ENCODE data around the gene PLXNB3.

The PLXNB3 gene

DNA sequence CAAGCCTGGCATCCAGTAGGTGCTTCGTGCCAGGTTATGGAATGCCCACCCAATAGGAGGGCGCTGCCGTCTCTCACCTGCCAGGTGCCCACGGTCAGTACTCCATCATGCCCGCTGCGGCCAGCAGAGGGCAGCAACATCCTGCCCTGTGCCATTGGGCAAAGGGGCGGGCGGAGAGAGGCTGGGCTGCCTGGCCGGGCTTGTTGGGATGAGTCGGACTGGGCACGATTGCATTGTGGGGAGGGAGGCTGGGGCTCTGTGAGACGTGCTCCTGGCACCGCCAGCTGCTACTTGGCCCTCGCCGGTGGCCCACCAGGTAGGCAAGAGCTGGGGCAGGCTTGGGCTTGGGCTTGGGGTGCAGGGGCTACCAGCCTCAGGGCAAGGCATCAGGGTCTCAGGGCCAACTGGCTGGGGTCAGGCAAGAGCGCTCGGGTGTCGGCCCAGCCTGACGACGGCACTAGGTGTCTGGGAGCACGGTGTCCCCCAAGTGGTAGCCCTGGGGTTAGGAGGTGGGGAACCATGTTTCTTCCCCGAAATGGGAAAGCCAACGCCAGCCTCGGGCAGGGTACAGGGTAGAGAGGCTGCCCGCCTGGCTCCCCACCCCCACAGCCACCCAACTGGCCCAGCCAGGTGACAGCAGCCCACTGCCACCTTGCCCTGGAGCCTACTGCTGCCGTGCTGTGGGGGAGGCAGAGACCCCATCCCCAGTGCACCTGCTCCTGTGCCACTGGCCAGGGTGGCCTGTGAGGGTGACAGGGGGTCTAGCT lies at the start of gene PLXNB3:
TSS of gene PLXNB3 (plus strand) at position 261 of the 767 bp plus-strand sequence. CDS start 1,287 bp downstream, outside the sequence.
- H3K9me3 ChIP-seq (ENCODE audit: insufficient read depth, low read depth, low read length) = no peaks in the 10 kb centered on the region
- H3K27ac ChIP-seq (ENCODE audit: low read length) = no peak within 1 kb of the TSS
- no peaks in the 10 kb centered on the region for H3K4me1 ChIP-seq (ENCODE audit: insufficient read depth, low read length)
- H3K9ac ChIP-seq (ENCODE audit: low read depth, low read length) = no peak within 1 kb of the TSS
- no peaks in the 10 kb centered on the region for H3K36me3 ChIP-seq (ENCODE audit: insufficient read depth, low read depth, low read length)
- no peaks in the 10 kb centered on the region for H3K27me3 ChIP-seq (ENCODE audit: insufficient read depth, low read length)
- no peak within 1 kb of the TSS for H3K4me3 ChIP-seq (ENCODE audit: low read length)

DNA sequence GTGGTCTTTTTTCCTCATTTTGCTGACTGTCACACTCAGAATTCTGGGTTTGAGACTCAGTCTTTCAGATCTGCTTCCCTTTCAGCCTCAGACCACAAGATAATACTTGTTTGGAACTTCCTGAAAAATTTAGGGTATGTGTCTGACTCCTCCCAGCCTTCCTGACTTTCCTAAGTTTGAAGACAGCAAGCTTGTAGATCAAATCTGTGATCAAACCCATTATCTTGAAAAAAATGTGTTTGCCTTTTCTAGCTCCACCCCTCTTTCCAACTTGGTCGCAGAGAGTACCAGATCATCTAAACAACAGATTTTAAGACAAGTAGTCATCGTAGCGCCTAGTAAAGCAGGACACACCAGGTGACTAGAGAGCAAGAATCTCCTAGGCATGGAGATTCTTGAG lies 49.8 kb upstream of the PLXNB3 start:
- H3K36me3 ChIP-seq (ENCODE audit: insufficient read depth, low read depth, low read length) = peaks cover 56% of the 10 kb centered on the region
- H3K4me3 ChIP-seq (ENCODE audit: low read length) = no peak overlapping the region
- no peaks in the 10 kb centered on the region for H3K27me3 ChIP-seq (ENCODE audit: insufficient read depth, low read length)
- H3K9me3 ChIP-seq (ENCODE audit: insufficient read depth, low read depth, low read length) = no peaks in the 10 kb centered on the region
- H3K27ac ChIP-seq (ENCODE audit: low read length) = no peak overlapping the region
- H3K9ac ChIP-seq (ENCODE audit: low read depth, low read length) = no peak overlapping the region
- H3K4me1 ChIP-seq (ENCODE audit: insufficient read depth, low read length) = no peaks in the 10 kb centered on the region

DNA sequence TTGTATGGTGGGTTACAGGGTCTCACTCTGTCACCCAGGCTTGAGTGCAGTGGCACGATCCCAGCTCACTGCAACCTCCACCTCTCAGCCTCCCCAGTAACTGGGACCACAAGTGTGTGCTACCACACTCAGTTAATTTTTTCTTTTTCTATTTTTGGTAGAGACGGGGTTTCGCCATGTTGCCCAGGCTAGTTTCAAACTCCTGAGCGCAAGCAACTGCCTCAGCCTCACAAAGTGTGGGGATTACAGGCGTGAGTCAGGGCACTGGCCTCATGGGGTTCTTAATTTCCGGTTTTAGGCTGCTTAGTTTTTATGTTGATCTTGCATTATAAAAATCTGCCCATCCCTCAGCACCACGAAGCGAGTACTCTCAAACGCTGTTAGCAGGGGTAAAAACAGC lies 46.6 kb upstream of the PLXNB3 start:
- Histone ChIP-seq H3K27ac (ENCODE audit: low read length) (no peak overlapping the region), H3K9ac (ENCODE audit: low read depth, low read length) (no peak overlapping the region), H3K27me3 (ENCODE audit: insufficient read depth, low read length) (no peaks in the 10 kb centered on the region), H3K36me3 (ENCODE audit: insufficient read depth, low read depth, low read length) (peaks cover 74% of the 10 kb centered on the region), H3K9me3 (ENCODE audit: insufficient read depth, low read depth, low read length) (no peaks in the 10 kb centered on the region), H3K4me1 (ENCODE audit: insufficient read depth, low read length) (no peaks in the 10 kb centered on the region), H3K4me3 (ENCODE audit: low read length) (no peak overlapping the region)

DNA sequence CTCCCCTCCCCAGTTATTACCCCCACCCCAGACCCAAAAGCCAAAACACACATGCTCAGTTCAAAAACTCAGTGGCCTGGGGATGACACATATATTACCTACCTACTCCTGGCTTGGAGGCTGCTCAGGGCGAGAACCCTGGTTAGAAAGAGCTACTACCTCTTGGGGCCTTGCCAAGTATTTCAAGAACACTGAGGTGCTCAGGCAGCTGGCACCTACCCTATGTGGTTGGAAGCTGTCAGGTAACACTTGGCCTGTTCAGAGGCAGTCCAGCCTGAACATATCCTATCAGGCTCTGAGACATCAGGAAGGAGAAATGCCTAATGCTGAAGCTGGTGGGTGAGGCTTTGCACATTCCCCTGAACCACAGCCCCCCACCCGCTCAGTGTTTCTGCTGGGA lies 44.8 kb upstream of the PLXNB3 start:
- peaks cover 64% of the 10 kb centered on the region for H3K36me3 ChIP-seq (ENCODE audit: insufficient read depth, low read depth, low read length)
- no peaks in the 10 kb centered on the region for H3K27me3 ChIP-seq (ENCODE audit: insufficient read depth, low read length)
- no peak overlapping the region for H3K9ac ChIP-seq (ENCODE audit: low read depth, low read length)
- H3K9me3 ChIP-seq (ENCODE audit: insufficient read depth, low read depth, low read length) = no peaks in the 10 kb centered on the region
- H3K4me1 ChIP-seq (ENCODE audit: insufficient read depth, low read length) = no peaks in the 10 kb centered on the region
- no peak overlapping the region for H3K27ac ChIP-seq (ENCODE audit: low read length)
- no peak overlapping the region for H3K4me3 ChIP-seq (ENCODE audit: low read length)

DNA sequence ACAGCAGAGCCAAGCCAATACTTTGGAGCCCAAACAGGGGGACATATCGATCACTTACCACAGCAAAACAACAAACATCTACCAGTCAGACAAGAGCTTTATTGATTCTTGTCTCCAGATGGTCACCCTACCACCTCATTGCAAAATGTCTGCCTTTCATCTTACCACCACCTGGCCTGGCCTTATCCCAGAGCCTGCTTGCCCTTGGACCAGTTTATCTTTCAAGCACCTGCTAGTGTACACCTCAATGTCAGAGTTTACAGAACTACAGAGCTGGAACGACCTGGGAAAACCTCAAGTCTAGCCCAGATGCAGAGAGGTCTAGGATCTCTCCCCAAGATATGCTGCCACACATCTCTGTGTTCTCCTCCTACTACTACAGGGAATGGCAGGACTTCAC lies 44.3 kb upstream of the PLXNB3 start:
- no peaks in the 10 kb centered on the region for H3K4me1 ChIP-seq (ENCODE audit: insufficient read depth, low read length)
- H3K36me3 ChIP-seq (ENCODE audit: insufficient read depth, low read depth, low read length) = peaks cover 60% of the 10 kb centered on the region
- H3K9ac ChIP-seq (ENCODE audit: low read depth, low read length) = no peak overlapping the region
- no peak overlapping the region for H3K27ac ChIP-seq (ENCODE audit: low read length)
- H3K27me3 ChIP-seq (ENCODE audit: insufficient read depth, low read length) = no peaks in the 10 kb centered on the region
- no peaks in the 10 kb centered on the region for H3K9me3 ChIP-seq (ENCODE audit: insufficient read depth, low read depth, low read length)
- H3K4me3 ChIP-seq (ENCODE audit: low read length) = no peak overlapping the region

DNA sequence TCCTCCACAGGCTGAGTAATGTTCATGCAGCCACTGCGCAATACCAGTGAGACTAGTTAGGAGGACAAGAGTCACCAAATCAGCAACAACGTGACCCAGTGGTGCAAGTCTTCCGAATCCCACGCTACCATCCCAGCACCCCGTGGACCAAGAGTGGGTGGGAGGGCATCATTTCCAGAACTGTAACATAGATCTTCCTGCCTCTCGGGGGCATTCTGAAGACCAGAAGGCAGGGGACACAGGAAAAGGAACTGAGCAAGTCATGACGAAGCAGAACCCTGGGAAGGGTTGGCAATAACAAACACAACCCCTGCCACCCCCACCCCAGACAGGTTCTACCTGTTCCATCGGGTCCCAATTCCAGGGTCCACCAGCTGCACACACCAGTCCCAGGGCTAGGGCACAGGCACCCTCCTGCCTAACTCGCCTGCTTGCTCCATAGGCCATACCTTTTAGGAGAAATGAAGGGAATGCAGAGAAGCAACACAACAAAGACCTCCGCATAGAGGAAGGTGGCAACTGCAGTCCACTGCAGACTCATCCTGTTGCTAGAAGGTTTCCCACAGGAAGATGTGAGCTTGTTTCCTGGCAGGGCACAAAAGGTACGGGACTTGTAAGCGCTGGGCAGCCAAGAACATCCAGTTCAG lies 41.2 kb upstream of the PLXNB3 start:
- Histone ChIP-seq H3K4me3 (ENCODE audit: low read length) (peak overlapping the region; percentile 73), H3K36me3 (ENCODE audit: insufficient read depth, low read depth, low read length) (peaks cover 39% of the 10 kb centered on the region), H3K27ac (ENCODE audit: low read length) (no peak overlapping the region), H3K27me3 (ENCODE audit: insufficient read depth, low read length) (no peaks in the 10 kb centered on the region), H3K4me1 (ENCODE audit: insufficient read depth, low read length) (peaks cover 9% of the 10 kb centered on the region; the same call in 1 of the 2 replicates), H3K9ac (ENCODE audit: low read depth, low read length) (peak overlapping the region; percentile 77), H3K9me3 (ENCODE audit: insufficient read depth, low read depth, low read length) (no peaks in the 10 kb centered on the region)

DNA sequence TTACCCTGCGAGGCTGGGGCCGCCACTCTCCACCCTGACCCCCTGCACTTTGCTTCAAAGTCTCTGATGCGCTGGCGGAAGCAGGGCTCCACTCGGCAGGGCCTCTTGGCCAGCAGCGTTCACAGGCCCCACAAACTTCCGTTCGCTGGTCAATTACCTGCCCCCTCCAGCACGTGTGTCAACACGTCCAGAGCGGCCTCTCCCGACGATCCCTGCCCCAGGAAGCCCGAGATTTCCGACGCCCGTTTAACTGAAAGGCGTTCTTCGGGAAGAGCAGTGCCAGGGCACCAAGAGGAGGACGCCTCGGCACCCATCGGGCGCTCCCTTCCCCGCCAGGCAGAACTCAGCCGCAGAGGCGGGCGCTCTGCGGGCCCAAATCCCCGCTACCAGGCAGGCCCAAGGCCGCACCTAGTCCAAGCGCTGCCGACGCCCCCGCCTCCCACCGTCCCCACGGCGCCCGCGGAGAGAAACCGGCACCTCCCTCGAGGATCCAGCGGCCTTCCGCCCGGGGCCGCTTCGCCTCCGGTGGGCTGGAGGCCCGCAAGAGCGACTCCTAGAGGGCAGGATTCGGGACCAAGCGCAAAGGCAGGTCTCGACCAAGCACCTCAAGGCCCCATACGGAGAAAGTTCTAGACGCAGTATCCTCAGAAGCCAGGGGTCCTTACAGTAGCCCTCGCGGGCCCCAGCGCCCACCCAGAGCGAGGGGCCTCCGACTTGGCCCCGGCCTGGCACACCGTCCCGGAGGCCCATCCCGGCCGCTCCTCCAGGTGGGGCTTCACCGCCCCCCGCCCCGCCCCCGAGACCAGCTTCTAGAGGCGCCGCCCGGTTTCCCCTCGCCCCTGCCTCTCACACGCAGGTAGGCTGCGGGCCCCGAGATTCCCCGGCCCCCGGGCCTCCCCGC lies 40.4 kb upstream of the PLXNB3 start:
- H3K27me3 ChIP-seq (ENCODE audit: insufficient read depth, low read length) = no peaks in the 10 kb centered on the region
- peak overlapping the region; percentile 73 for H3K4me3 ChIP-seq (ENCODE audit: low read length)
- H3K9me3 ChIP-seq (ENCODE audit: insufficient read depth, low read depth, low read length) = no peaks in the 10 kb centered on the region
- peaks cover 34% of the 10 kb centered on the region for H3K36me3 ChIP-seq (ENCODE audit: insufficient read depth, low read depth, low read length)
- H3K27ac ChIP-seq (ENCODE audit: low read length) = no peak overlapping the region
- H3K9ac ChIP-seq (ENCODE audit: low read depth, low read length) = peak overlapping the region; percentile 77
- H3K4me1 ChIP-seq (ENCODE audit: insufficient read depth, low read length) = peaks cover 9% of the 10 kb centered on the region; the same call in 1 of the 2 replicates

DNA sequence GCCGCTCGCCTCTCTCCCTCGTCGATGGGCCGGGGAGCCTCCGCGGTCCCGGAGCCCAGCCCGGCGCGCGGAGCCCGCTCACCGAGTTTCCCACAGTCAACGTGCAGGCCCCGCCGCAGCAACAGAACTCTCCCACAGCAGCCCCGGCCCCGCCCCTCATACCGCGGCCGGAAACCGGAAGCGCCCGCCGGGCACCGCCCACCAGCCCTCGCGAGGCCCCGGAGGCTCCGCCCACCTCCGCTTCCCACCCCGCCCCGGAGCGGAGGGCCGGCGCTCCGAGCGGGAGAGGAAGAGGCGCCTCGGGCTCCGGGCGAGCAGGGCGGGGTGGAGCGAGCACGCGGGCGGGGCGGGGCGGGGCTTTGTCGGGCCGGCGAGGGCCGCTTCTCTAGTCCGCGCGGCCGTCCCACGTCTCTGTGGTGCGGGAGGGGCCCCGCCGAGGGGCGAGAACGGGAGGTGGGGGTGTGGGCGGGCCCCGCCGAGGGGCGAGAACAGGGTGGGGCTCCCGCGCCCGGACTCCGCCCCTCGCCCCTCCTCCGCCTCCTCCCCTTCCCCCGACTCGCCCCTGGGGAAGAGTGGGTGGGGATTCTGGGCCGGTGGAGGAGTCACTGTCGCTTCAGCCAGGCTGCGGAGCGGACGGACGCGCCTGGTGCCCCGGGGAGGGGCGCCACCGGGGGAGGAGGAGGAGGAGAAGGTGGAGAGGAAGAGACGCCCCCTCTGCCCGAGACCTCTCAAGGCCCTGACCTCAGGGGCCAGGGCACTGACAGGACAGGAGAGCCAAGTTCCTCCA lies 39.6 kb upstream of the PLXNB3 start, which contains the start of the genes ABCD1 and BCAP31:
TSS of gene ABCD1 (plus strand) at position 605 of the 787 bp plus-strand sequence. CDS start 411 bp downstream, outside the sequence.
TSS of gene BCAP31 (minus strand) at position 136 of the 787 bp plus-strand sequence. CDS start 1,143 bp downstream, outside the sequence.
- no peaks in the 10 kb centered on the region for H3K27me3 ChIP-seq (ENCODE audit: insufficient read depth, low read length)
- H3K36me3 ChIP-seq (ENCODE audit: insufficient read depth, low read depth, low read length) = peaks cover 25% of the 10 kb centered on the region

DNA sequence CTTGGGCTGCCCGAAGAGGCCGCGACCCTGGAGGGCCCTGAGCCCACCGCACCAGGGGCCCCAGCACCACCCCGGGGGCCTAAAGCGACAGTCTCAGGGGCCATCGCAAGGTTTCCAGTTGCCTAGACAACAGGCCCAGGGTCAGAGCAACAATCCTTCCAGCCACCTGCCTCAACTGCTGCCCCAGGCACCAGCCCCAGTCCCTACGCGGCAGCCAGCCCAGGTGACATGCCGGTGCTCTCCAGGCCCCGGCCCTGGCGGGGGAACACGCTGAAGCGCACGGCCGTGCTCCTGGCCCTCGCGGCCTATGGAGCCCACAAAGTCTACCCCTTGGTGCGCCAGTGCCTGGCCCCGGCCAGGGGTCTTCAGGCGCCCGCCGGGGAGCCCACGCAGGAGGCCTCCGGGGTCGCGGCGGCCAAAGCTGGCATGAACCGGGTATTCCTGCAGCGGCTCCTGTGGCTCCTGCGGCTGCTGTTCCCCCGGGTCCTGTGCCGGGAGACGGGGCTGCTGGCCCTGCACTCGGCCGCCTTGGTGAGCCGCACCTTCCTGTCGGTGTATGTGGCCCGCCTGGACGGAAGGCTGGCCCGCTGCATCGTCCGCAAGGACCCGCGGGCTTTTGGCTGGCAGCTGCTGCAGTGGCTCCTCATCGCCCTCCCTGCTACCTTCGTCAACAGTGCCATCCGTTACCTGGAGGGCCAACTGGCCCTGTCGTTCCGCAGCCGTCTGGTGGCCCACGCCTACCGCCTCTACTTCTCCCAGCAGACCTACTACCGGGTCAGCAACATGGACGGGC lies 38.8 kb upstream of the PLXNB3 start:
- H3K9ac ChIP-seq (ENCODE audit: low read depth, low read length) = no peak overlapping the region
- peaks cover 18% of the 10 kb centered on the region for H3K36me3 ChIP-seq (ENCODE audit: insufficient read depth, low read depth, low read length)
- peak overlapping the region; percentile 50; the same call in 1 of the 2 replicates for H3K4me3 ChIP-seq (ENCODE audit: low read length)
- no peaks in the 10 kb centered on the region for H3K27me3 ChIP-seq (ENCODE audit: insufficient read depth, low read length)
- H3K27ac ChIP-seq (ENCODE audit: low read length) = no peak overlapping the region
- H3K9me3 ChIP-seq (ENCODE audit: insufficient read depth, low read depth, low read length) = no peaks in the 10 kb centered on the region
- H3K4me1 ChIP-seq (ENCODE audit: insufficient read depth, low read length) = peaks cover 9% of the 10 kb centered on the region; the same call in 1 of the 2 replicates

More for the DNA sequence above, 39.6 kb upstream of the PLXNB3 start, which contains the start of the genes ABCD1 and BCAP31:
- Histone ChIP-seq H3K9ac (ENCODE audit: low read depth, low read length) (peak within 1 kb of the TSS; percentile 77), H3K4me3 (ENCODE audit: low read length) (peak within 1 kb of the TSS; percentile 73), H3K4me1 (ENCODE audit: insufficient read depth, low read length) (peaks cover 9% of the 10 kb centered on the region; the same call in 1 of the 2 replicates), H3K9me3 (ENCODE audit: insufficient read depth, low read depth, low read length) (no peaks in the 10 kb centered on the region), H3K27ac (ENCODE audit: low read length) (no peak within 1 kb of the TSS)

DNA sequence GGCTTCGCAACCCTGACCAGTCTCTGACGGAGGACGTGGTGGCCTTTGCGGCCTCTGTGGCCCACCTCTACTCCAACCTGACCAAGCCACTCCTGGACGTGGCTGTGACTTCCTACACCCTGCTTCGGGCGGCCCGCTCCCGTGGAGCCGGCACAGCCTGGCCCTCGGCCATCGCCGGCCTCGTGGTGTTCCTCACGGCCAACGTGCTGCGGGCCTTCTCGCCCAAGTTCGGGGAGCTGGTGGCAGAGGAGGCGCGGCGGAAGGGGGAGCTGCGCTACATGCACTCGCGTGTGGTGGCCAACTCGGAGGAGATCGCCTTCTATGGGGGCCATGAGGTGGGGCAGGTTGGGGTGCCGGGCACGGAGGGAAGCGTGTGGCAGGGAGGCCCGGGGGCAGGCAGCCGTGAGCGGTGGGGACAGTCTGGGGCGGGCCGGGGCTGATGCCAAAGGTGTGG lies 38.2 kb upstream of the PLXNB3 start:
- Histone ChIP-seq H3K4me3 (ENCODE audit: low read length) (no peak overlapping the region), H3K4me1 (ENCODE audit: insufficient read depth, low read length) (peaks cover 9% of the 10 kb centered on the region; the same call in 1 of the 2 replicates), H3K27me3 (ENCODE audit: insufficient read depth, low read length) (no peaks in the 10 kb centered on the region), H3K9me3 (ENCODE audit: insufficient read depth, low read depth, low read length) (no peaks in the 10 kb centered on the region), H3K36me3 (ENCODE audit: insufficient read depth, low read depth, low read length) (peaks cover 13% of the 10 kb centered on the region), H3K27ac (ENCODE audit: low read length) (no peak overlapping the region), H3K9ac (ENCODE audit: low read depth, low read length) (no peak overlapping the region)
